VCaP (cell line): ENCODE data around the gene MYO1E.

Experiments
- H3K27ac ChIP-seq: fragments of 450-650 bp; 2 replicates; pipeline ENCODE4 v1.5.1; 2017
- CTCF ChIP-seq: fragments of 450-650 bp; conservative IDR thresholded peaks from 2 replicates; pipeline ENCODE4 v1.5.1; 2017; ENCODE audit warnings: mild to moderate bottlenecking, moderate library complexity

Gene MYO1E

GRCh38 chr15:59279023-59279422, 93.6 kb downstream of the MYO1E start:
- no peak for TF ChIP-seq CTCF
- H3K27ac ChIP-seq, result no peak overlapping the region

- no peak overlapping the region for H3K27ac ChIP-seq
- TF ChIP-seq CTCF, result no peak
Observed at GRCh38 chr15:59278120-59278519, 94.6 kb downstream of the MYO1E start.

GRCh38 chr15:59276225-59277178, 96.2 kb downstream of the MYO1E start:
- no peak for TF ChIP-seq CTCF

GRCh38 chr15:59274126-59274970, 98.3 kb downstream of the MYO1E start:
- no peak for TF ChIP-seq CTCF
- no peak overlapping the region for H3K27ac ChIP-seq

More at GRCh38 chr15:59276225-59277178, 96.2 kb downstream of the MYO1E start:
- H3K27ac ChIP-seq, result no peak overlapping the region

GRCh38 chr15:59273234-59273633, 99.4 kb downstream of the MYO1E start:
- no peak for TF ChIP-seq CTCF

GRCh38 chr15:59271595-59272201, 101.0 kb downstream of the MYO1E start:
- H3K27ac ChIP-seq, result no peak overlapping the region
- no peak for TF ChIP-seq CTCF

More at GRCh38 chr15:59273234-59273633, 99.4 kb downstream of the MYO1E start:
- H3K27ac ChIP-seq, result no peak overlapping the region
